HEK293 (cell line): ENCODE results near the gene B9D1.

Source experiments
- CTCF ChIA-PET: fragments of 350-600 bp; formaldehyde crosslinking; extraction: SDS; loops from one replicate; lab custom pipeline; 2021; ENCODE audit warnings: antibody characterized with exemption; lab: Yijun Ruan, JAX
- POLR2A ChIA-PET: fragments of 300-600 bp; formaldehyde crosslinking; extraction: SDS; loops from one replicate; lab custom pipeline; 2020; ENCODE audit warnings: antibody characterized with exemption, inconsistent platforms; lab: Yijun Ruan, JAX
- H3K27ac ChIP-seq: fragments of 200-500 bp; sonication (Bioruptor generic); 2 replicates; pipeline ENCODE4 v1.5.1; 2014; ENCODE audit warnings: low read depth, low read length, control low read depth, inconsistent platforms; ENCODE audit errors: extremely low read depth
- H3K36me3 ChIP-seq, 2 experiments: fragments of 200-500 bp in 1 of 2; sonication (Bioruptor generic) in 1 of 2; 1 replicate in 1 of 2; 2 replicates in 1 of 2; pipeline ENCODE4 v1.5.1; 2014 to 2017; ENCODE audit warnings: inconsistent platforms in 2 of 2, low read length in 2 of 2; ENCODE audit not compliant: control insufficient read depth in 2 of 2, insufficient read depth in 1 of 2
- H3K4me1 ChIP-seq: fragments of 200-500 bp; sonication (Bioruptor generic); 2 replicates; pipeline ENCODE4 v1.5.1; 2014; ENCODE audit warnings: mild to moderate bottlenecking, low read length, inconsistent platforms; ENCODE audit not compliant: control insufficient read depth, insufficient read depth
- H3K4me3 ChIP-seq: 2 replicates; pipeline ENCODE4 v1.5.1; 2011; ENCODE audit warnings: low read depth, mild to moderate bottlenecking, control low read depth, low read length, moderate library complexity
- H3K9me3 ChIP-seq: fragments of 200-500 bp; sonication (Bioruptor generic); 2 replicates; pipeline ENCODE4 v1.5.1; 2014; ENCODE audit warnings: low read depth, low read length, inconsistent platforms; ENCODE audit not compliant: control insufficient read depth, insufficient read depth
- INSM2 ChIP-seq: fragments of 450-650 bp; formaldehyde crosslinking; IDR thresholded peaks from 2 replicates; pipeline ENCODE4 v1.5.1; 2016; ENCODE audit warnings: missing biosample characterization, missing genetic modification characterization
- KLF17 ChIP-seq: fragments of 450-650 bp; formaldehyde crosslinking; IDR thresholded peaks from 2 replicates; pipeline ENCODE4 v1.5.1; 2016; ENCODE audit warnings: missing biosample characterization, missing genetic modification characterization
- OSR2 ChIP-seq: fragments of 450-650 bp; formaldehyde crosslinking; IDR thresholded peaks from 2 replicates; pipeline ENCODE4 v1.5.1; 2016; ENCODE audit warnings: missing biosample characterization, missing genetic modification characterization
- SETDB1 ChIP-seq: IDR thresholded peaks from one replicate; pipeline ENCODE4 v1.6.1; 2017; ENCODE audit warnings: mild to moderate bottlenecking, low read length, moderate library complexity, mixed read lengths; ENCODE audit not compliant: insufficient read length
- TCF7L2 ChIP-seq: IDR thresholded peaks from 2 replicates; pipeline ENCODE4 v1.6.1; 2011; ENCODE audit warnings: low read depth, mild to moderate bottlenecking, inconsistent platforms, low read length, moderate library complexity, borderline replicate concordance
- ZBTB48 ChIP-seq: fragments of 450-650 bp; formaldehyde crosslinking; IDR thresholded peaks from 2 replicates; pipeline ENCODE4 v1.5.1; 2016; ENCODE audit warnings: missing biosample characterization, missing genetic modification characterization
- ZBTB49 ChIP-seq: fragments of 450-650 bp; formaldehyde crosslinking; IDR thresholded peaks from 2 replicates; pipeline ENCODE4 v1.5.1; 2016; ENCODE audit warnings: missing biosample characterization, missing genetic modification characterization, low read depth
- ZBTB8A ChIP-seq: fragments of 450-650 bp; formaldehyde crosslinking; IDR thresholded peaks from 2 replicates; pipeline ENCODE4 v1.5.1; 2016; ENCODE audit warnings: missing biosample characterization, missing genetic modification characterization
- ZFP69B ChIP-seq: fragments of 450-650 bp; formaldehyde crosslinking; IDR thresholded peaks from 2 replicates; pipeline ENCODE4 v1.5.1; 2016; ENCODE audit warnings: missing biosample characterization, missing genetic modification characterization
- ZNF202 ChIP-seq: fragments of 450-650 bp; formaldehyde crosslinking; IDR thresholded peaks from 2 replicates; pipeline ENCODE4 v1.5.1; 2016; ENCODE audit warnings: missing biosample characterization, missing genetic modification characterization, borderline replicate concordance
- ZNF221 ChIP-seq: fragments of 450-650 bp; formaldehyde crosslinking; IDR thresholded peaks from 2 replicates; pipeline ENCODE4 v1.5.1; 2017; ENCODE audit warnings: missing biosample characterization, missing genetic modification characterization, borderline replicate concordance
- ZNF292 ChIP-seq: fragments of 450-650 bp; formaldehyde crosslinking; IDR thresholded peaks from 2 replicates; pipeline ENCODE4 v1.5.1; 2016; ENCODE audit warnings: low read depth, missing biosample characterization, missing genetic modification characterization, borderline replicate concordance
- ZNF302 ChIP-seq: fragments of 450-650 bp; formaldehyde crosslinking; IDR thresholded peaks from 2 replicates; pipeline ENCODE4 v1.5.1; 2016; ENCODE audit warnings: missing biosample characterization, missing genetic modification characterization, low read depth
- ZNF350 ChIP-seq: fragments of 450-650 bp; formaldehyde crosslinking; IDR thresholded peaks from 2 replicates; pipeline ENCODE4 v1.5.0; 2017; ENCODE audit warnings: missing biosample characterization, mild to moderate bottlenecking, missing genetic modification characterization
- ZNF362 ChIP-seq: fragments of 450-650 bp; formaldehyde crosslinking; IDR thresholded peaks from 2 replicates; pipeline ENCODE4 v1.5.1; 2016; ENCODE audit warnings: missing biosample characterization, missing genetic modification characterization
- ZNF600 ChIP-seq: fragments of 450-650 bp; formaldehyde crosslinking; IDR thresholded peaks from 2 replicates; pipeline ENCODE4 v1.5.1; 2016; ENCODE audit warnings: missing biosample characterization, missing genetic modification characterization
- ZNF629 ChIP-seq: fragments of 450-650 bp; formaldehyde crosslinking; IDR thresholded peaks from 2 replicates; pipeline ENCODE4 v1.5.1; 2017; ENCODE audit warnings: missing biosample characterization, missing genetic modification characterization
- ZNF777 ChIP-seq: fragments of 450-650 bp; formaldehyde crosslinking; IDR thresholded peaks from 2 replicates; pipeline ENCODE4 v1.5.1; 2017; ENCODE audit warnings: missing biosample characterization, missing genetic modification characterization, borderline replicate concordance
- ZSCAN16 ChIP-seq: fragments of 450-650 bp; formaldehyde crosslinking; IDR thresholded peaks from 2 replicates; pipeline ENCODE4 v1.5.1; 2016; ENCODE audit warnings: missing biosample characterization, missing genetic modification characterization

The B9D1 gene

DNA sequence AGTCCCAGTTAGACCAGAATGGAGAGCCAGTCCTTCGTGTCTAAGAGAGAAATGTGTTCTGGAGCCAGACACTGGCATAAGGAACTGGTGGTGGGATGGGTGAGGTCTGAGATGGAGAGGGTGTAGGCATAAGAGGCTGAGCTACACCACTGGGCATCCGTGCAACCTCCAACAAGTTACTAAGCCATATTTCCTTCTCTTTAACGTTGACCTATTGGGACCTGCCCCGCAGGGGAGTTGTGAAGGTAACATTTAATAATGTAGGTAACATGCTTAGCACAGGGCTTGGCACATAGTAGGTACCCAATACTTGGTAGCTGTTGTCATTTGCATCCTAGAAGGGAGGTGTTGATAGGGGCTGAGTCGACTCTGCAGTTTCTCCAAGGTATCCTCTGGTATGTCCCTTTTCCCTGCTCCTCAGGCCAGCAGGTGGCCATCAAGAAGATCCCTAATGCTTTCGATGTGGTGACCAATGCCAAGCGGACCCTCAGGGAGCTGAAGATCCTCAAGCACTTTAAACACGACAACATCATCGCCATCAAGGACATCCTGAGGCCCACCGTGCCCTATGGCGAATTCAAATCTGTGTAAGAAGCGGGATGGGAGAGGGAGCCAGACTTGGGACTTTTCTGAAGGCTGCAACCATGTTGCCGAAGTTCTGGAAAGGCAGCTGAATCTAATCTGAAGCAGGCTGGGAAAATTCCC lies 17.0 kb upstream of the B9D1 start:
- Histone ChIP-seq H3K27ac (no peak overlapping the region), H3K4me3 (peak overlapping the region; percentile 69), H3K4me1 (peaks cover 8% of the 10 kb centered on the region), H3K36me3 (peaks cover 24 to 54% of the 10 kb centered on the region in 2 experiments), H3K9me3 (no peaks in the 10 kb centered on the region)
- CTCF ChIA-PET: interaction anchor here (1.1 to 3.9 kb wide), 2 partner anchors 17 to 427 kb away, joined by 4 to 33 read pairs; partner anchors contain the start of gene B9D1
- TF ChIP-seq OSR2 (tag by site-specific recombination) (no peak), ZNF350 (tag by site-specific recombination) (no peak), ZNF221 (tag by site-specific recombination) (no peak), ZNF600 (no peak), SETDB1 (no peak), ZNF302 (tag by site-specific recombination) (no peak), ZBTB8A (tag by site-specific recombination) (no peak), ZNF629 (tag by site-specific recombination) (no peak), ZNF202 (tag by site-specific recombination) (no peak), KLF17 (no peak), ZSCAN16 (tag by site-specific recombination) (no peak), INSM2 (tag by site-specific recombination) (no peak), ZNF777 (tag by site-specific recombination) (no peak), TCF7L2 (no peak), ZNF362 (no peak), ZFP69B (tag by site-specific recombination) (no peak), ZBTB48 (tag by site-specific recombination) (no peak), ZNF292 (tag by site-specific recombination) (no peak), ZBTB49 (tag by site-specific recombination) (no peak)
- POLR2A ChIA-PET: interaction anchor here (2.5 kb wide), 1 partner anchor 9 kb away, joined by 57 read pairs; the partner anchor contains the start of gene MFAP4
